ENCODE measurements around the gene CPPED1.

CPPED1 gene

GRCh38 chr16:12628536-12628935 lies 175.2 kb downstream of the CPPED1 start:
- no peak for DNase-seq

- DNase-seq = no peak
Observed at GRCh38 chr16:12627394-12627793, 176.3 kb downstream of the CPPED1 start.

DNA sequence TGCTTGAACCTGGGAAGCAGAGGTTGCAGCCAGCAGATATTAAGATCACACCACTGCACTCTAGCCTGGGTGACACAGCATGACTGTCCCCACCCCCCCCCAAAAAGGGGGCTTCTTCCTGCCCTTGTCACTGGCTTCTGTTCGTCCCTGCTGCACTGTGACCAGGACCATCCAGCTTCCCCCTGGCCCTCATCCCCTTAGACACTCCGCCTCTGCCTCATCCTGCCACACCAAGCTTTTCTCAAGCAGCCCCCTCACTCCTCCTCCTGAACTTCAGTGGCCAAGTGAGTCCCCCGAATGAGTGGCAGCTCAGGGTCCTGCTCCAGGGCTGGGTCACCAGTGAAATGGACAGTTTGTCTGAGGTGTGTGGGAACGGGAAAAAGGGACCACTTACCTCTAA lies 177.3 kb downstream of the CPPED1 start:
- DNase-seq = no peak

DNA sequence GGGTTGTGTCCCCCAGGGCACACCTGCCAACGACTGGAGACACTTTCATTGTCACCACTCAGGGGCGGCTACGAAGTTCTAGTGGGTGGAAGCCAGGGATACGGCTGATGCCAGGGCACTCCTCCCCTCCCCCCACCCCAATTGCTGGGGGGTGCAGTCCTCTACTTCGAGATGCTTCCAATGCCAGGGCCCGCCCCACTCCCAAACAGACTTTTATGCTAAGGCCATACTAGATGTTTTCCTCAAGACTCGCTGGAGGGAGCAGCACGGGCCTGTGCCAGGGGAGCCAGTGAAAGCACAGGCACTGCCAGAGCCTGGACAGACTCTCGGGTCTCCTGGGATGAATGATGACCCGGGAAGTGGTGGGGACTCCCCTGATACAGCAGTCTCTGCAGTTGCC lies 178.0 kb downstream of the CPPED1 start:
- no peak for DNase-seq

DNA sequence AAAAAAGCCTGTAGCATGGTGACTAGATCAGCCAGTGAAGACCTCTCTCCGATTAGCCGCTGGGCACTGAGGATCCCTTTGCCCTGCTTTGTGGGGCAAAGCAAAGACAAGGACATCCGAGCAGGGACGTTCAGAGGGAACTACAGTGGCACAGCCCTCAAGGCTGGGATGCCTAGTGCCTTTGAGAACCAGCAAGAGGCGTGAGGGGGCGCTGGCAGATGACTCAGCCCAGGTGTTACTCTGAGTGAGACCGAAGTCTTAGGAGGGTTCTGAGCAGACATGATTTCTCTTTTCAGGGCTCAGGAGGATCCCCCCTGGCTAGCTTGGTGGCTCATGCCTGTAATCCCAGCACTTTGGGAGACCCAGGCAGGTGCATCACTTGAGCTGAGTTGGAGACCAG lies 178.6 kb downstream of the CPPED1 start:
- DNase-seq = no peak

DNA sequence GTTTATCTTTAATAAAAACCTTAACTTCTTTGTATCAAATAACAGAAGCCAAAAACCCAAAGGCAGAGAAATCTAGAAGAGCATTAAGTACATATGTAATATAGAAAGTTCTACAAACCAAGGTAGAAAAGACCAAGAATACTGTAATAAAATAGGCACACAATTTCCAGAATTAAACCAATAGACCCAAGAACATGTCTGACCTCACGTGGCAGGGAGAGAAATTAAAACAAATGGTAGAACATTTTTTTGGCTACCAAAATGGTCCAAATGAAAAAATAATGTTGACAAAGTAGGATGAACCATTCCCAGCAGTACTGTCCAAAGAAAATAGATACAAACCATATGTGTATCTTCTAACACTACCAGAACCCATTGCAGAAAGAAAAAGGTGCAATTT lies 183.5 kb downstream of the CPPED1 start:
- no peak for DNase-seq

- no peak for DNase-seq
Observed at GRCh38 chr16:12618515-12618914, 185.2 kb downstream of the CPPED1 start.

DNA sequence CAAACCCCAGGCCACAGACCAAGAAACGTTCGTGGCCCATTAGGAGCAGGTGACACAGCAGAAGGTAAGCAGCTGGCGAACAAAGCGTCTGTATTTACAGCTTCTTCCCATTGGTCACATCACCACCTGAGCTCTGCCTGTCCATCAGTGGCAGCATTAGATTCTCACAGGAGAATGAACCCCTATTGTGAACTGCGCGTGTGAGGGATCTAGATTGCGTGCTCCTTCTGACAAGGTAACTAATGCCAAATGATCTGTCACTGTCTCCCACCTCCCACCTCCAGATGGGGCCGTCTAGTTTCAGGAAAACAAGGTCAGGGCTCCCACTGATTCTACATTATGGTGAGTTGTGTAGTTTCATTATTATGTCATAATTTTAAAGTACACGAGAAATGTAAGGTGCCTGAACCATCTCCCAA lies 186.3 kb downstream of the CPPED1 start:
- no peak for DNase-seq

DNA sequence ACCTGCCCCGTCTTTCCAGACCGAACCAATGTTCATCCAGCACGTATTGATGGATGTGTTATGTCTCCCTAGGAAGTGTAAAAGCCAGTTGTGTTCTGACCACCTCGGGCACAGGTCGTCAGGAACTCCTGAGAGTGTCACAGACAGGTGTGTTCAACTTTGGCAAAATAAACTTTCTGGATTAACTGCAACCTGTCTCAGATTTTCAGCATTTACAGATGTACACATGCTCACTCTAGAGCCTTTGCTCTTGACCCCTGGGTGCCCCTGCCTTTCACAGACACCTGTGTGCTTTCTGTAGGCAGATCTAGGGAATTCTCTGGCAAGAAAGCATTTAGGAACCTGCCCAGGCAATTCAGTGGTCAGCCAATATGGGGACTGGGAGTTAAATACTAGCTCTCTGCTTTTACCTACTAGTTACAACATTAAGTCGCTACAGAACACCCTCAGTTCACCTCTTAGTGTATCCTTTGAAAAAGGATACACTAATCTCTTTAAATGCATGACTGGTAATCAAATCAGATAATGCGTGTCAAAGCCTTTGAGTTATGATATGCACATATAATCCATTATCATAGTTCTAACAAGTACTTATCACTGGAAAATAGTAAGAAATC lies 188.9 kb downstream of the CPPED1 start:
- no peak for DNase-seq

DNA sequence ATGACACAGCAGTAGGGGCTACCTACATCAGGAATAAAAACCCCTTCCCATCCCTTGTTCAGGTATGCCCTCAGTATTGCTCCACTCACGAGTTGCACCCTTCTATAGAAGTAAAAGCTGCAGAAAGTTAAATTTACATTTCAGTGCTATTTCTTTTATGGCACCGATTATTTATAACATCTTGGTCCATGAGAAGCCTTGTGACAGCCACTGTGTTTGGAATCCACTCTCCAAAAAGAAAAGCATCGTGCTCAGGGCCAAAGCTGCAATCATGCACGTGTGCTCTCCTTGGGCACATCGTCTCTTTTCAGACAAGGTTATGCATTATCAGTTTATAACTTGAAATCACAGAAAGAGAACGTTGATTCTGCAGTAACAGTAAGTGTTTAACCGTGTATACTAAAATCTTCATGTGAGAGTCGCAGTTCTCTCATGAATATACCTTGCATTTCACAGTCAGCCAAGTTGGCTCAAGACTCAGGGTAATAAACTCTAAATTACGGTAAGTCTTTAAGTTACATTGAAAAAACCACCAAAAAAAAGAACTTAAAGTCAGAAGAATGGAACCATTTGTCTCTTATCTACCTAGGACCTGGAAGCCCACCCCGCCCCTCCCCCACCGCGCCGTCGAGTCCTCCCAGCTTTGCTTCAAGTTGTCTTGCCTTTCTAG lies 189.6 kb downstream of the CPPED1 start:
- DNase-seq = no peak

GRCh38 chr16:12613131-12613991 lies 190.3 kb downstream of the CPPED1 start:
- no peak for DNase-seq

DNA sequence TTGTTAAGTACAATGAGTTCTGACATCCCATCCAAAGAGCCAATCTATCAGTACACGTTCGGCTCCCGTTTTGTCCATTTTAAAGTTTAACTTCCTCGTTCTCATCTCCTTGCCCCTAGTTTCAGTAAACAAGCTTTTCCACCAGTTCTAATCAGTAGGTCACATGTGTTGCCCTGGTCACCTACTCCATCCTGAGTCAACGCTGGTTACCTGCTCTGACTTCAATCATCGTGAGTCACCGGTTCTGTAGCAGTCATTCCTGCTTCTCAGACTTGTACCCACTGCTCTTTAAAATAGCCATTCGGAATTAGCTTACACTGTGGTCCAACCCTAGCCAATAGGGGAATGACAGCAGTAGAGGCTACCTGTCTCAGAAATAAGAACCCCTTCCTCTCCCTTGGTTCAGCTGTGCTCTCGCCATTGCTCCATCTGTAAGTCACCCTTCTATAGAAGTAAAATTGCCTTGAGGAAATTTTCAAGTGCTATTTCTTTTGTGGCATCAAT lies 191.0 kb downstream of the CPPED1 start:
- DNase-seq = no peak

- no peak for DNase-seq
Observed at GRCh38 chr16:12611916-12612597, 191.6 kb downstream of the CPPED1 start.

GRCh38 chr16:12611006-12611477 lies 192.6 kb downstream of the CPPED1 start:
- no peak for DNase-seq

DNA sequence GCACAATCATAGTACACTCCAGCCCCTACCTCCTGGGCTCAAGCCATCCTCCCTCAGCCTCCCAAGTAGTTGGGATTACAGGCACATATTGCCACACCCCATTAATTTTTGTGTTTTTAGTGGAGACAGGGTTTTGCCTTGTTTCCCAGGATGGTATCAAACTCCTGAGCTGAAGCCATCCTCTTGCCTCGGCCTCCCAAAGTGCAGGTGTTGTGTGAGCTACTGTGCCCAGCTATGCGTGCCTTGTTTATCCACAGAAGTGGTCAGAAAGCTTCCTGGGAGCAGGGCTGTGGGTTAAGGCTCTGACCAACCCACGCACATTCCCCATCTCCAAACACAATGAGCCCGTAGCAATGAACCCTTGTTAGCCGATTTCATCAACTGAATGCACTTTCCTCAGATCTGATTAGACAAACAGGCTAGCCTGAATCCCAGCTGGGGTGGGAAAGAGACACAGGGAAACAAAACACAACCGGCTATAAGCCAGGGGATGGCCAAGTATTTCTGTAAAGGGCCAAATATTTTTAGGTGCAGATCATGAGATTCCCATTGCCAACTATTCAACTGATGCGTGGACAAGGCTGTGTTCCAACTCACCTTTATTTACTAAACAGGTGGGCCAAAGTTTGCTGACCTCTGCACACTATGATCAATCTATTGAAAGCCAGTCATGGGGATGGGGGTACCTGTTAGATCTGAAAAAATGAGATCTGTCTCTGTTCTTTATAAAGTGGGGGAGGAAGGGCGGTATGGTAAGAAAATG lies 193.6 kb downstream of the CPPED1 start:
- no peak for DNase-seq

Data from NCI-H1105 (cell line).